ENCODE data around the gene EMC8. TPM values are rescaled to one million over a fixed set of nuclear protein-coding genes. Genes with fewer than 3 reads are reported as not detected.
"Not testable (repeated sequence)": the region's sequence is repeated elsewhere in the genome, so short reads cannot be mapped to it uniquely, and the experiment has no call there.

EMC8 gene
- total RNA-seq, 1 experiment from 2014 or later, result 57.9 TPM

DNA sequence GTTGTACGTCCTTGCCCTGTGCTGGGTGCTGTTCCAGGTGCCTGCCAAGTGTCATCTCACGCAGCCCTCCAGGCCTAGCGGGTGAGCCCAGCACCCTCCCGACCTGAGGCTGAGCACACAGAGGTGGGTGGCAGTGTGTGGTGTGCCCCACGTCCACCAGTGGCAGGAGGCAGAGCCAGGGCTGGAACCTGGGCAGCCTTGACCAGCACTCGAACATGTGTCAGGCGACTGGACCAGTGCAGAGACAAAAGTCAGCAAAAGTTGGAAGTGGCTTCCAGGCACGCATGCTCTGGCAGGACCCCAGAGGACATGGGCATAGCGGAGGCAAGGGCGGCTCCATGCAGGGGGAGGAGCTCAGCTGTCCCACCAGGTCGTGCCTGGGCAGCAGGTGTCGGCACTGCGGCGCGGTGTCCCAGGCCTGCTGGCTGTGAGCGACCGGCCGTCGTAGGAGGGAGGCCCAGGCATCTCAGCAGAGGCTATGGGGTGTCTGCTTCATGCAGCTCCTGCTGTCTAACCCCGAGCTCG is 35.9 kb upstream of the EMC8 start:
- no peak for DNase-seq (ENCODE audit: low spot score)

GRCh38 chr16:85834741-85835140 is 35.4 kb upstream of the EMC8 start:
- no peak for DNase-seq (ENCODE audit: low spot score)

DNA sequence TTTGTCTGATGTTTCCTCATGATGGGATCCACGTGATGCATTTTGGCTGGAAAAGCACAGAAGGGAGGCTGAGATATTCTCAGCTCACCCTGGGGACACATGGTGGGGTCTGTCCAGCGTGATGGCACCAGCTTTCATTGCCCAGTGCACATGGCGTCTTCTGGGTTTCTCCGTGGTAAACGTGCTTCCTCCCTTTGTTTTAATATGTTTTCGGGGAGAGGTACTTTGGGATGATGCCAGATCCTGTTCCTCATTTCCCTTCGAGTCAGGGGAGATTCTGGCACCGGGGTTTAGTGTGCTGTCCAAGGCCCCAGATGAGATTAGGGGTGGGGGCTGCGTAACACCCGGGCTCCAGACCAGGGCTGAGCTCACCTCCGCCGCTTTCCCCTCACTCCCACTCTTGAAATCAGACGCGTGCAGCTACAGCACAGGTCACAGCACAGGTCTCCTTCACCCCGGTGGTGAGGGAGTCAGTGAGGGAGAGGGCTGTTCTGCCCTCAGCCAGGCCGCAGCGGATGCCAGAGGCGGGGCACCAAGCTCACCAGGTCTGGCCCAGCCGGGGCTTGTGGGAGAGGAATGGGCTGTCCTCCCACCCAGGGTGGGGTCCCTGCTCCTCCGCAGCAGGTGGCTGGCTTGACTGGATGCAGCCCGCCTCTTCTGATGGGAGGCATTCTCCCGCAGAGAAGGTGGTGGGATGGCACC is 34.0 kb upstream of the EMC8 start:
- no peak for DNase-seq (ENCODE audit: low spot score)

DNA sequence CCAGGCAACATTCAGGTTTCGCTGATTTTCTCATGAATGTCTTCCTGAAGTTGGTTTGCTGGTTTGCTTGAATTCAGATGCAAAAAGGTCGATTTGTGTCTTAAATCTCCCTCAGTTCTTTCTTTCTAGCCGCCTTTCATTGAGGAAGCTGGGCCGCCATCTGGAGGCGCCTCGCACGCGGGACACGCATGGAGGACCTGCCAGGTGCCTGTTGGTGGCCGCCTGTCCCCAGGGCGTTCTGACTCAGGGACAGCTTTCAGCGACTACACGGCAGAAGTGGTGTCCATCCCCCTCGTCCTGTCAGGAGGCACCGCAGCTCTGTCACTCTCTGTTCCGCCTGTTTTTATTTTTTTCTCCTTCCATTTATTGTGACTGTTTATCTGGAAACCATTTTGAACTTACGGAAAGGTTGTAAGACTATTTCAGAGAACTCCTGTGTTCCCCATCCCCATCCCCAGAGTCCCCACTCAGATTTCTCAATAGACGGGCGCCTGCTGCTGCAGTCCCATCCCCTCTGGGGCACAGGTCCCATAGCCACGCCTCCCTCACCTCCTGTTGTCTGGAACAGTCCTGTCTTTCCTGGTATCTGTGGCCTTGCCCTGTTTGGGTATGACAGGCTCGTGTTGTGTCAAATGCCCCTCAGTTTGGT is 33.4 kb upstream of the EMC8 start:
- no peak for DNase-seq (ENCODE audit: low spot score)

DNA sequence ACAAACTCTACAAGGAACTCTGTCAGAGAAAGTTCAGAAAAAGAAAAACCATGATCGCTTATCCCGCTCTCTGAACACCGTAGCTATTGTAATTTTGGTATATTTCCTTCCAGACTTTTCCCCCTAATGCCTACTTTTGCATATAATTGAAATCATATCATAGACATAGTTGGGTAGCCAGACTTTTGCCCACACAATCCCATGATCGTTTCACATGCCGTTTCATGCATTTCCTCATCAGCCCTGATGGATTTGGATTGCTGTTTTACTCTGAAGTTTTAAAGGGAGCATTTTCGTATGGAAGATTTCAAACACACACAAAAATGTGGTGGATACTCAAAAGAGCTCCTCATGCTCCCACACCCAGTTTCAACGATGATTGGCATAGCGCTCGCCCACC is 31.5 kb upstream of the EMC8 start:
- DNase-seq (ENCODE audit: low spot score), result no peak

- DNase-seq (ENCODE audit: low spot score), result no peak
These were observed 30.6 kb upstream of the EMC8 start for GRCh38 chr16:85829751-85830445.

DNA sequence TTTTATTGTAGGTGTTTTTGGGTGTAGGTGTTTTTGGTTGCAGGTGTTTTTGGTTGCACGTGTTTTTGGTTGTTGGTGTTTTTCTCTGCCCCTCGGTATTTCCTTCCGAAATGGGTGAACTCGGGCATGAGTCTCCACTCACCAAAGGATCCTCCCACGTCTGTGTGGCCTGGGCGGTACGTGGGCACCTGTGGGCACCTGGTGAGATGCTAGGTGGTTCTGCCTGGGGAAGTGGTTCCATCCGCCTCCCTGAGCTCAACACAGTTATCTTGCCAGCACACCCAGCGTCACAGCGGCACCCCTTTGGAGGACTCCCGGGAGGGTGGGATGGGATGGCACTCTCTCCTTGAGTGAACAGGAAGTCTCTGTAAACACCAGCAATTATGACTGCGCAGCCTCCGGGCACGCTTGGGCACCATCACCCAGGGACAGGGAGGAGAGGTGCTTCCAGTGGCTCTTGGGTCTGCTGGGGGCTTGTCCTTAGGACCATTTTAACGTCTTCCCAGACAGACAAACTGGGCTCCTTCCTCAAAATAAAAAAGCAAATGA is 29.9 kb upstream of the EMC8 start:
- no peak for DNase-seq (ENCODE audit: low spot score)

DNA sequence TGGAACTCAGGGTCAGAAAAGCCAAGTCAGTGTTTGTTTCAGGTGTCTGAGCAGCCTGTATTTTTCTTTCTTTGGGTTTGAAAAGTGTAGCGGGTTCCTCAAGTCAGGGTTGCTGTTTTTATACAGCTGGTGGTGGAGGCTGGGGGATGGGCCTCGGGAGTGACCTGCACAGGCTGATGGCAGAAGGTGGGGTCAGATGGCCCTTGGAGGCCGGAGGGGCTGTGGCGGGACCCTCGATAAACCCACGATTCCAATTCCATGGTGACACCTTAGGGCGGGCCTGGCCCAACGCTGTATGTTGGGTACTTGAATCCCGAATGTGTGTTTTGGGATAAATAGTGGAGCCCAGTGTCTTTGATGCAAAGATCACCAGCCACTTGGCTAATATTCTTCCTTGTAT is 28.8 kb upstream of the EMC8 start:
- no peak for DNase-seq (ENCODE audit: low spot score)

DNA sequence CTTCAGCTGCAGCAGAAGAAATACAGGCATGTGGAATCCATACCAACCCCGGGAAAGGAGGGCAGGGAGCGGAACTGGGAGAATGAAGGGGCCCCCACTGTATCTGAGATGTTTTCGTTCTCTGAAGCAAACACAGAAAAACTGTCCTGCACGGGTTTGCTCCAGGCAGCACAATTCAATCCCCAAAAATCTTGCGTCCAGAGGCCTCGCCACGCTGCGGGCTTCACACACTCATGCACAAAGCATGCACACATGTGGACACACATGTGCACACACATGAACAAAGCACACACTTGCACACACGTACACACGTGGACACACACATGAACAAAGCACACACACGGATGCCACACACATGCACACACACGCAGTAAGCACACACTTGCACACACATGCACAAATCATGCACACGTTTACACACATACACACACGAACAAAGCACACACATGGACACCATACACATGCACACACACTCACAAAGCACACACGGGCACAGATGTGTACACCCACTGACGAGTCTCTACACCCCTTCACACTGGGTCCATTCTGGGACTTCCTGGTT is 27.4 kb upstream of the EMC8 start:
- DNase-seq (ENCODE audit: low spot score), result no peak

GRCh38 chr16:85825326-85825725 is 26.0 kb upstream of the EMC8 start:
- no peak for DNase-seq (ENCODE audit: low spot score)

GRCh38 chr16:85824161-85825135 is 25.1 kb upstream of the EMC8 start:
- DNase-seq (ENCODE audit: low spot score), result no peak

DNA sequence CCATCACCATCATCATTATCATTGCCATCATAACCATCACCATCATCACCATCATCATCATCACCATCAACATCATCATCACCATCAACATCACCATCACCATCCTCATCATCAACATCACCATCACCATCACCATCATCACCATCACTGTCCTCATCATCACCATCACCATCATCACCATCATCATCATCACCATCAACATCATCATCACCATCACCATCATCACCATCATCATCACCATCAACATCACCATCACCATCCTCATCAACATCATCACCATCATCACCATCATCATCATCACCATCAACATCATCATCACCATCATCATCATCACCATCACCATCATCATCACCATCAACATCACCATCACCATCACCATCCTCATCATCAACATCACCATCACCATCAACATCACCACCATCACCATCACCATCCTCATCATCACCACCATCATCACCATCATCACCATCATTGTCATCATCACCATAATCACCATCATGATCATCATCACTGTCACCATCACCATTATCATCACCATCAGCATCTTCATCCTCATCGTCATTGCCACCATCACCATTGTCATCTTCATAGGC is 24.1 kb upstream of the EMC8 start:
- DNase-seq (ENCODE audit: low spot score), result no peak

DNA sequence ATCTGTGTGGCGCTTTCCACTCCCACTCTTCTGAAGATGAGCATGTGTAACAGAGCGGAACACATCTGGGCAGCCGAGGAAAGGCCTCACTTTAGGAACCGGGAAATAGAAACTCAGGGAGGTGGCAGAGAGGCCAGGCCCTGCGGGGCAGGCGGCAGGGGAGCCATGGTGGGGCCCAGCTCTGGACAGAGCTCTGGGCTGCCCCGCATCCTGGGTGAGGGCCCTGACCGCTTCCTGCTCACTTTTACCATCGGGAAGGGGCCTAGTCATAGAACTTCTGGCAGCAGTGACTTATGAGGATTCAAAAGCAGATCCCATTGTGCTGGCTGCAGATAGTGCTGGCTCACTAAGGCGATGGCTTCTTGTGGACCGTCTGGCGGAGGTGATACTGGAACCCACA is 22.8 kb upstream of the EMC8 start:
- no peak for DNase-seq (ENCODE audit: low spot score)

DNA sequence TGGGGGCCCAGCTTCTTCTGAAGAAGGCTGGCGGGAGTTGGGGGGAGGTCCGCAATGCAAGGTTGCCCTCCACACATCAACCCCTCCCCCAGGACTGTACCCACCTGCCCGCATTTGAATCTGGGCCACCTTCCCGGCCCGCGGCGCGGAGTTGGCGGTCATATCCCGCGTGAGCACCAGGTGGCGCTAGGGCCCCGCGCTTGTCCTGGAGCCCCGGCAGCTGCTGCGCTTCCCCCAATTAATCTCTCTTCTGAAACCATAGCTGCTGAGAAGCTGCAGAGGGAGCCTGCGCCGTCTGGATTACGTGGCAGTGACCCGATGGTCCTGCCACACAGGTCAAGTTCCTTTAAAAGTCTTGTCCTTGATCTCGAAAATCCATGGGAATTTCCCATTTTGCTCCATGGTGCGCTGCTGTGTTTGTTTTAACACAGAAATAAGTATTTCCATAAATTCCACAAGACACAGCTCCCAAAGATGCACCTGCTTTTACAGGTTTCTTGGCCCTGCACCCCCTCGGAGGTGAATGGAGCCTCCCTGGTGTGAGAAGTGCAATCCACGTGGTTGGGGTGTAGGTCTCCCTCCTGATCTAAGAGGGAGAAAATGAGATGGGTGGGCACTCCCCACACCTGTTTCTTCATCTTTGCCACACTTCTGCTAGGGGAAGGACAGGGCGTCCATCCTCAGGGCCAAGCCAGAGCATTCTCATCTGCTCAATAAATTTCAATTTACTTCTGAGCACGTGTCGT is 22.2 kb upstream of the EMC8 start:
- peak; percentile 84 for DNase-seq (ENCODE audit: low spot score)

DNA sequence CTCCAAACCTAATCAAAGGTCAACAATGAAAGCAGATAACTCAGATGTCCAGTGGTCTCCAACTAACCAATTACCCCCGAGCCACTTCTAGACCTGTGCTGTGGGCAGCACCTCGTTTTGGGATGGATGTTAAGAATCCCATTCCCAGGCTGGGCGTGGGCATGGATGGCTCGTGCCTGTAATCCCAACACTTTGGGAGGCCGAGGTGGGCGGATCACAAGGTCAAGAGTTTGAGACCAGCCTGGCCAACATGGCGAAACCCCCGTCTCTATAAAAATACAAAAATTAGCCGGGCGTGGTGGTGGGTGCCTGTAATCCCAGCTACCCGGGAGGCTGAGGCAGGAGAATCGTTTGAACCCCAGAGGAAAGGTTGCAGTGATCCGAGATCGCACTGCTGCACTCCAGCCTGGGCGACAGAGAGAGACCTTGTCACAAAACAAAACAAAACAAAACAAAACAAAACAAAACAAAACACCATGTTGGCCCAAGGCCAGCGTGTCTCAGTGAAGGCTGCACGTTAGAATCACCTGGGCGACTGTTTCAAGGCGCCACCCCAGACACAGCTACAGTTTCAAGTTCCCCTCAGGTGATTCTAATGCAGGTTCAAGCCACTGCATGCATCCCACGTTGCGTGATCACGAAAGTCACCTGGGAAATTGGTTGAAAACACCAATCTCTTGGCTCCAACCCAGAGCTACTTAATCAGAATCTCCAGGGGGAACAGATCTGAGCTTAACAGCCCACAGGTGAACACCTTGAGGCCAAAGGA is 21.4 kb upstream of the EMC8 start:
- no peak for DNase-seq (ENCODE audit: low spot score)

DNA sequence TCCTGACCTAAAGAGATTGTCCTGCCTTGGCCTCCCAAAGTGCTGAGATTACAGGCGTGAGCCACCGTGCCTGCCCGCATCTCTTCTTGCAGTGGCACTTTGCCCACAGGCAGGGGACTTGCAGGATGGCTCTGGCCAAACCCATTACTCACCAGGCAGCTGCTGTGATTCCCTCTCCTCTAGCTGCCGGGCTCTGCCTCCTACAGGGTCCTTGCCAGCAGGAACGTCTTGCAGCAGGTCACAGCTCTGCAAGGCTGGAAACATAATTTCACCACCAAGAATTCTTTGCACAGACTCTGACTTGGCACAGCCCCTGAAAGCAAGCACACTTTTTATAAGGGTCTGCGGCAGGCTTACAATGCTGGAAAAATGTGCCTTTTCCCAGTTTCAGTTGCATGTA is 20.4 kb upstream of the EMC8 start:
- no peak for DNase-seq (ENCODE audit: low spot score)

DNA sequence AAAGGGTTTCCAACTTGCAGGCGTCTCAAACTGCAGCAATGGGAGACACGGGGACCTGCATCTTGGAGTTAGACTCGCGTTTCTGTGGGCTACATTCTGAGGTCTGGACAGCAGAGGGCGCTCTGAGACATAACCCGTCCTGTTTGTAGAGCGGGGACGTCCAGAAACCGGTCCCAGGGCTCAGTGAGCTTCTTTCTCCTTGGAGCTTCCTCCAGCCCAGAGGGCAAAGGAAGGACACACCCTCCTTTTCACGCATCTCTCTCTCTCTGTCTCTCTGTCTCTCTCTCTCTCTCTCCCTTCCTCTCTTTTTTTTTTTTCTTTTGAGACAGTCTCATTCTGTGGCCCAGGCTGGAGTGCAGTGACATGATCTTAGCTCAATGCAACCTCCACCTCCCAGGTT is 19.9 kb upstream of the EMC8 start:
- peak; percentile 80 for DNase-seq (ENCODE audit: low spot score)

GRCh38 chr16:85817195-85817594 is 17.9 kb upstream of the EMC8 start:
- DNase-seq (ENCODE audit: low spot score), result not testable (repeated sequence)

- DNase-seq (ENCODE audit: low spot score), result no peak
These were observed 16.8 kb upstream of the EMC8 start for GRCh38 chr16:85816159-85816558.
